ENCODE measurements around the gene VSTM2B.

DNA sequence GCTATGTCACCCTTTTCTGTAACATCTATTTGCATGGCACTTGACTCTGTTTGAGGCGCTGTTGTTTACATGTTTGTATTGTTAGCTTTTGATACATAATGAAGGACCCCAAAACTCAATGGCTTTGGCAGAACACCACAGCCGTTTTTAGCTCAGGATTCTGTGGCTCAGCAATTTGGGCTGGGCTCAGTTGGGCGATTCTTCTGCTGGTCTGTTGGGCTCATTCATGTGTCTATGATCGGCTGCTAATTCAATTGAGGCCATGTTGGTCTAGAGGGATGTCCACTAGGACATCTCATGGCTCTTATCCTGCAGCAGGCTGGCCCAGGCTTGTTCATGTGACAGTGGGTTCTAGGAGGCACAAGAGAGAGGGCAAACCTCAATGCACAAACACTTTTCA is 33.9 kb downstream of the VSTM2B start:
- TF ChIP-seq CTCF (conservative IDR thresholded peaks at IDR 0.05; ENCODE audit: low read length) (no peak), EZH2phosphoT487 (IDR thresholded peaks at IDR 0.05; ENCODE audit: borderline replicate concordance, low read depth, low read length) (no peak)

All from OCI-LY7 (cell line).